HepG2 (cell line): Measurements from ENCODE around the gene PIM3. TPM values are rescaled to one million over a fixed set of nuclear protein-coding genes. Genes with fewer than 3 reads are reported as not detected.

Source experiments
- AHDC1 ChIP-seq: sonication (generic); formaldehyde crosslinking; IDR thresholded peaks from 2 replicates; pipeline ENCODE4 v1.5.1; 2020; ENCODE audit warnings: mild to moderate bottlenecking, missing genetic modification reagents, borderline replicate concordance
- BRCA1 ChIP-seq: sonication (generic); formaldehyde crosslinking; IDR thresholded peaks from 2 replicates; pipeline ENCODE4 v1.4.0; 2020; ENCODE audit warnings: missing genetic modification reagents
- DMAP1 ChIP-seq: IDR thresholded peaks from 2 replicates; pipeline ENCODE4 v1.6.1; 2016
- FOSL2 ChIP-seq: sonication (generic); formaldehyde crosslinking; IDR thresholded peaks from 2 replicates; pipeline ENCODE4 v1.4.0; 2020; ENCODE audit warnings: missing genetic modification reagents
- GLI4 ChIP-seq: sonication (generic); formaldehyde crosslinking; IDR thresholded peaks from 2 replicates; pipeline ENCODE4 v1.5.1; 2020; ENCODE audit warnings: missing genetic modification reagents, mild to moderate bottlenecking, moderate library complexity, borderline replicate concordance
- HMG20B ChIP-seq: conservative IDR thresholded peaks from 2 replicates; pipeline ENCODE4 v1.6.1; 2016; ENCODE audit warnings: missing genetic modification reagents, missing compliant biosample characterization
- KAT7 ChIP-seq: IDR thresholded peaks from 2 replicates; pipeline ENCODE4 v1.6.1; 2018; ENCODE audit warnings: borderline replicate concordance, missing compliant biosample characterization
- LBX2 ChIP-seq: sonication (generic); formaldehyde crosslinking; IDR thresholded peaks from 2 replicates; pipeline ENCODE4 v1.5.0; 2020; ENCODE audit warnings: missing genetic modification reagents, mild to moderate bottlenecking, borderline replicate concordance
- NRL ChIP-seq: sonication (generic); formaldehyde crosslinking; IDR thresholded peaks from 2 replicates; pipeline ENCODE4 v1.5.0; 2020; ENCODE audit warnings: missing genetic modification reagents, mild to moderate bottlenecking, moderate library complexity, borderline replicate concordance
- RBM22 ChIP-seq: fragments of 200-400 bp; formaldehyde crosslinking; optimal IDR thresholded peaks from 2 replicates; pipeline ENCODE3; 2017; ENCODE audit warnings: mild to moderate bottlenecking, low read length, moderate library complexity
- SIX1 ChIP-seq: sonication (generic); formaldehyde crosslinking; IDR thresholded peaks from 2 replicates; pipeline ENCODE4 v1.4.0; 2020; ENCODE audit warnings: missing genetic modification reagents, borderline replicate concordance
- XBP1 ChIP-seq: sonication (generic); formaldehyde crosslinking; IDR thresholded peaks from 2 replicates; pipeline ENCODE4 v1.5.0; 2020; ENCODE audit warnings: missing genetic modification reagents
- ZFX ChIP-seq: sonication (generic); formaldehyde crosslinking; IDR thresholded peaks from 2 replicates; pipeline ENCODE4 v1.4.0; 2020; ENCODE audit warnings: mild to moderate bottlenecking, low read depth, missing genetic modification reagents, moderate library complexity
- ZNF552 ChIP-seq: sonication (generic); formaldehyde crosslinking; IDR thresholded peaks from 2 replicates; pipeline ENCODE4 v1.9.0; 2022; ENCODE audit warnings: missing genetic modification reagents, mild to moderate bottlenecking, borderline replicate concordance
- ZNF619 ChIP-seq: sonication (generic); formaldehyde crosslinking; IDR thresholded peaks from 2 replicates; pipeline ENCODE4 v1.4.0; 2020; ENCODE audit warnings: mild to moderate bottlenecking, missing genetic modification reagents
- ZNF770 ChIP-seq: sonication (generic); formaldehyde crosslinking; IDR thresholded peaks from 2 replicates; pipeline ENCODE4 v1.5.0; 2020; ENCODE audit warnings: mild to moderate bottlenecking, missing genetic modification reagents
- ZNF775 ChIP-seq: sonication (generic); formaldehyde crosslinking; IDR thresholded peaks from 2 replicates; pipeline ENCODE4 v1.4.0; 2020; ENCODE audit warnings: missing genetic modification reagents, mild to moderate bottlenecking, moderate library complexity, borderline replicate concordance
- polyA plus RNA-seq, 8 experiments: library from polyadenylated mRNA; depleted of rRNA in 3 of 8; stranded (reverse) in 7 of 8; unstranded in 1 of 8; fragments of >200 nt; fragmentation: Illumina TruSeq in 4 of 8; extraction: Trizol in 4 of 8; gene quantifications; 2 replicates each; pipeline versions ENCODE4 v1.2.1 to v1.2.3, GENCODE V29; 2011 to 2016; ENCODE audit warnings: low read depth in 4 of 8, missing spikeins in 1 of 8, mixed read lengths in 1 of 8; ENCODE audit not compliant: insufficient read depth in 1 of 8
- total RNA-seq, 5 experiments: library from RNA; depleted of rRNA; stranded (reverse); fragments of >200 nt; fragmentation: Illumina TruSeq; extraction: Trizol; gene quantifications; 2 replicates each; pipeline ENCODE4 v1.2.3, GENCODE V29; 2016; ENCODE audit warnings: low read depth in 1 of 5
- TF ChIP-seq, protein P1 (sequence below): sonication (generic); formaldehyde crosslinking; IDR thresholded peaks from 2 replicates; pipeline ENCODE4 v1.5.1; 2020; ENCODE audit warnings: mild to moderate bottlenecking, missing genetic modification reagents, moderate library complexity

The PIM3 gene
- total and polyA plus RNA-seq, 2 of the 13 experiments (the other 11 are each of a cell fraction or from before 2014, with no cell fraction given), result 21.6 to 31.2 TPM

DNA sequence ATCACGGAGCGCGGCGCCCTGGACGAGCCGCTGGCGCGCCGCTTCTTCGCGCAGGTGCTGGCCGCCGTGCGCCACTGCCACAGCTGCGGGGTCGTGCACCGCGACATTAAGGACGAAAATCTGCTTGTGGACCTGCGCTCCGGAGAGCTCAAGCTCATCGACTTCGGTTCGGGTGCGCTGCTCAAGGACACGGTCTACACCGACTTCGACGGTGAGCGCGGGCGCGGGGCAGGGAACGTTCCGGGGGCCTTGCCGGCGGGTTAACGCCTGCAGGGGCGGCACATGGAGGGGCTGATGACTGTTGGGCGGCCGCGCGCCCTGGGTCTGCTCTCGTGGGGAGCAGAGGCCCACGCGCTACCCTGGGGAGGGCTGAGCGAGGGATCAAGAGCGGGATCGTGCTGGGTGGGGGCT lies 1.0 kb downstream of the PIM3 start (continued):
- TF ChIP-seq, protein P1, sequence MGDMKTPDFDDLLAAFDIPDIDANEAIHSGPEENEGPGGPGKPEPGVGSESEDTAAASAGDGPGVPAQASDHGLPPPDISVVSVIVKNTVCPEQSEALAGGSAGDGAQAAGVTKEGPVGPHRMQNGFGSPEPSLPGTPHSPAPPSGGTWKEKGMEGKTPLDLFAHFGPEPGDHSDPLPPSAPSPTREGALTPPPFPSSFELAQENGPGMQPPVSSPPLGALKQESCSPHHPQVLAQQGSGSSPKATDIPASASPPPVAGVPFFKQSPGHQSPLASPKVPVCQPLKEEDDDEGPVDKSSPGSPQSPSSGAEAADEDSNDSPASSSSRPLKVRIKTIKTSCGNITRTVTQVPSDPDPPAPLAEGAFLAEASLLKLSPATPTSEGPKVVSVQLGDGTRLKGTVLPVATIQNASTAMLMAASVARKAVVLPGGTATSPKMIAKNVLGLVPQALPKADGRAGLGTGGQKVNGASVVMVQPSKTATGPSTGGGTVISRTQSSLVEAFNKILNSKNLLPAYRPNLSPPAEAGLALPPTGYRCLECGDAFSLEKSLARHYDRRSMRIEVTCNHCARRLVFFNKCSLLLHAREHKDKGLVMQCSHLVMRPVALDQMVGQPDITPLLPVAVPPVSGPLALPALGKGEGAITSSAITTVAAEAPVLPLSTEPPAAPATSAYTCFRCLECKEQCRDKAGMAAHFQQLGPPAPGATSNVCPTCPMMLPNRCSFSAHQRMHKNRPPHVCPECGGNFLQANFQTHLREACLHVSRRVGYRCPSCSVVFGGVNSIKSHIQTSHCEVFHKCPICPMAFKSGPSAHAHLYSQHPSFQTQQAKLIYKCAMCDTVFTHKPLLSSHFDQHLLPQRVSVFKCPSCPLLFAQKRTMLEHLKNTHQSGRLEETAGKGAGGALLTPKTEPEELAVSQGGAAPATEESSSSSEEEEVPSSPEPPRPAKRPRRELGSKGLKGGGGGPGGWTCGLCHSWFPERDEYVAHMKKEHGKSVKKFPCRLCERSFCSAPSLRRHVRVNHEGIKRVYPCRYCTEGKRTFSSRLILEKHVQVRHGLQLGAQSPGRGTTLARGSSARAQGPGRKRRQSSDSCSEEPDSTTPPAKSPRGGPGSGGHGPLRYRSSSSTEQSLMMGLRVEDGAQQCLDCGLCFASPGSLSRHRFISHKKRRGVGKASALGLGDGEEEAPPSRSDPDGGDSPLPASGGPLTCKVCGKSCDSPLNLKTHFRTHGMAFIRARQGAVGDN (CRISPR knock-in tag), result peak; percentile 48
- TF ChIP-seq ZFX (CRISPR knock-in tag), result peak; percentile 28; the same call in 1 of the 2 replicates
- 0 out of 2 replicates have a peak, but pooled peaks have one; percentile 52 for TF ChIP-seq KAT7
- TF ChIP-seq AHDC1 (CRISPR knock-in tag), result no peak
- TF ChIP-seq ZNF775 (CRISPR knock-in tag), result no peak
- no peak for TF ChIP-seq SIX1 (CRISPR knock-in tag)
- TF ChIP-seq ZNF552 (CRISPR knock-in tag), result peak; percentile 39; the same call in 1 of the 2 replicates
- TF ChIP-seq FOSL2 (CRISPR knock-in tag), result no peak
- no peak for TF ChIP-seq ZNF619 (CRISPR knock-in tag)
- no peak for TF ChIP-seq GLI4
- TF ChIP-seq HMG20B (CRISPR knock-in tag), result no peak
- no peak for TF ChIP-seq BRCA1 (CRISPR knock-in tag)
- no peak for TF ChIP-seq XBP1 (CRISPR knock-in tag)
- 0 out of 2 replicates have a peak, but pooled peaks have one; percentile 6 for TF ChIP-seq ZNF770
- TF ChIP-seq NRL, result peak; percentile 62; the same call in 1 of the 2 replicates
- peak; percentile 62 for TF ChIP-seq RBM22
- TF ChIP-seq LBX2 (CRISPR knock-in tag), result peak; percentile 27; the same call in 1 of the 2 replicates
- TF ChIP-seq DMAP1 (CRISPR knock-in tag), result peak; percentile 18; the same call in 1 of the 2 replicates
